GM21825 (cell line): ENCODE data around the gene AHRR.

ENCODE experiments used
- ATAC-seq: cut with Tn5 transposase; IDR thresholded peaks from one replicate; pipeline ENCODE4 v1.9.1; 2021; ENCODE audit warnings: mild to moderate bottlenecking, moderate library complexity; ENCODE audit not compliant: unreplicated experiment

Gene AHRR

GRCh38 chr5:344668-345067 is 23.2 kb downstream of the AHRR start:
- ATAC-seq = no peak

- no peak for ATAC-seq
Observed at GRCh38 chr5:345404-346195, 24.1 kb downstream of the AHRR start.

GRCh38 chr5:346229-346935 is 24.9 kb downstream of the AHRR start:
- ATAC-seq = no peak

- no peak for ATAC-seq
Observed at GRCh38 chr5:347712-348284, 26.3 kb downstream of the AHRR start.

GRCh38 chr5:348726-349125 is 27.2 kb downstream of the AHRR start:
- no peak for ATAC-seq

- no peak for ATAC-seq
Observed at GRCh38 chr5:350355-350754, 28.8 kb downstream of the AHRR start.

DNA sequence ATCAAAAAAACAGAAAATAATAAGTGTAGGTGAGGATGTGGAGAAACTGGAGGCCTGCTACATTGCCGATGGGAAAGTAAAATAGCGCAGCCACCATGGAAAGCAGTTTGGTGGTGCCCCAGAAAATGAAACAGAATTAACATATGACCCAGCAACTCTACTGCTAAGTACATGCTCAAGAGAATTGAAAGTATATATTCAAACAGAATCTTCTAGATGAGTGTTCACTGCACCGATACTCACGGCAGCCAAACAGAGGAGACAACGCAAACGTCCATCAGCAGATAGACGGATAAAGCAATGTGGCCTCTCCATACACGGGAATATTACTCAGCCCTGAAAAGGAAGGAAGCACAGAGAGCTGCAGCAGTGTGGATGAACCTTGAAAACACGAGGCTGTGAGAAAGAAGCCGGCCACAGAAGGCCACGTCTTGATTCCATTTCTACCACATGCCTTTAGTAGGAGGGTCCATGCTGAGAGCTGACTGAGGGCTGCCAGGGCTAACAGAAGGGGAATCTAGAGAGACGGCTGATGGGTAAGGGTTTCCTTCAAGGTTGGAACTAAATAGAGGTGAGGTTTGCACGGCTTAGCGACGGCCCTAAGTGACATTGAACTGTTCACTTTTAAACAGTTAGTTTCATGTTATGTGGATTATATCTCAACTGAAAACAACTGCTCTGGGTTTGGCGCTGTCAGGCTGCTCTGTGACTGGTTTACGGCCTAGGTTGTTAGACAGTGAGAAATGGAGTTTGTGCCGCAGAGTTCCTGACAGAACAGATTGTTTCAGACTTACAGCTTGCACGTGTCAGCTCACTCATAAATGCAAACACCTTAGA is 29.8 kb downstream of the AHRR start:
- ATAC-seq = no peak

- no peak for ATAC-seq
Observed at GRCh38 chr5:351921-352245, 30.4 kb downstream of the AHRR start.

GRCh38 chr5:352639-353611 is 31.4 kb downstream of the AHRR start:
- ATAC-seq = no peak

- ATAC-seq = no peak
Observed at GRCh38 chr5:353612-354580, 32.4 kb downstream of the AHRR start.

GRCh38 chr5:354581-355378 is 33.3 kb downstream of the AHRR start:
- ATAC-seq = no peak

GRCh38 chr5:355379-355935 is 33.9 kb downstream of the AHRR start:
- ATAC-seq = no peak

DNA sequence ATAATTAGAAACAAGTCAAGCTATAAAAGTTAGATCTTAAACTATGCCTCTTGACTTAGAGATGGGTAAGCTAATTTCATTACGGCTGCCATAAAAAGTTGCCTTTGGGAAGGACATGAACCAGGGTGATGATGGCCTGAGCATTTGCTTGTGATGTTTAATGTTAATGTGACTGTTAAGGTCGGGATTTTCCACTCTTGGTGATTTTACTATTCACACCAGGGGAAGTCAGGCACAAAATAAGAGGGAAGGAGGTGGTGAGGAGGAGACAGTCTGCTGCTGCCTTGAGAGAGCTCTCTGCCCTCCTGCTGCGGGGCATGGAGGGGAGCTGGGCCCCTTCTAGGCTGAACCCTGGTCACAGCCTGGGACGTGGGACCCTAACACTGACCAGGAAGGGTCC is 34.4 kb downstream of the AHRR start:
- no peak for ATAC-seq

- no peak for ATAC-seq
Observed at GRCh38 chr5:359301-359897, 37.9 kb downstream of the AHRR start.

DNA sequence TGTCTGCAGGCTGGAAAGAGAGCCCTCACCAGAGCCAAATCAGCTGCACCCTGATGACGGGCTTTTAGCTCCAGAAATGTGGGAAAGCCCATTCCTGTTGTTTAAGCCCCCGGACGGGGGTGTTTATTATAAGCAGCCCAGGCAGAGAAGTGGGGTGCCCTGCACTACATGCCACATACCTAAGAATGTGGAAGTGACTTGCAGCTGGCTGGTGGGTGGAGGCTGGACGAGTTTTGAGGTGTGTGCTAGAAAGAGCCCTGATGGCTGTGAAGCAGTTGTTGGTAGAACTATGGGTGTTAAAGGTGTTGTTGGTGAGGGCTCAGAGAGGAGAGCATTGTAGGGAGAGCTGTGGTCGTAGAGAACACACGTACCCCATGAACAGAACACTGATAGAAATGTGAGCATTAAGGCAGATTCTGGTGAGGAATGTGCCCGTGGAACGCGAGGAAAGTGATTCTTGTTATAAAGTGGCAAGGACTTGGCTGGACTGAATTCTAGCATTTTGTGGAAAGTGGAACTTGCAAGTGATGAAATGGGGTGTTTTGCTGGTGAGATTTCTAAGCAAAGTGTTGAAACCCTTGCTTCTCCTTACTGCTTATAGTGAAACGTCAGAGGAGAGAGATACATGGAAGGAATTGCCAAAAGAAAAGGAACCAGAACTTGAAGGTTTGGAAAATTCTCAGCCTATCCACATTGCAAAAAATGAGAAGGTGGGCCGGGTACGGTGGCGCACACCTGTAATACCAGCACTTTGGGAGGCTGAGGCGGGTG is 38.9 kb downstream of the AHRR start:
- ATAC-seq = no peak

GRCh38 chr5:362189-362588 is 40.7 kb downstream of the AHRR start:
- no peak for ATAC-seq
